Duodenal mucosa (tissue), 2 donors: ENCODE measurements around the gene NKG7.

Experiments
- H3K27ac ChIP-seq: one replicate; pipeline ENCODE4 v1.7.0; 2013; ENCODE audit warnings: low read depth, low read length
- H3K27me3 ChIP-seq, 2 donors: one replicate each; pipeline ENCODE4 v1.7.0; 2013; ENCODE audit warnings: low read length in 2 of 2, control low read depth in 1 of 2; ENCODE audit not compliant: insufficient read depth in 2 of 2, control insufficient read depth in 1 of 2
- H3K36me3 ChIP-seq, 2 donors: one replicate each; pipeline ENCODE4 v1.7.0; 2013; ENCODE audit warnings: low read length in 2 of 2, control low read depth in 1 of 2; ENCODE audit not compliant: insufficient read depth in 2 of 2, control insufficient read depth in 1 of 2
- H3K4me1 ChIP-seq, 2 donors: one replicate each; pipeline ENCODE4 v1.7.0; 2013; ENCODE audit warnings: low read length in 2 of 2, control low read depth in 1 of 2; ENCODE audit not compliant: insufficient read depth in 2 of 2, control insufficient read depth in 1 of 2
- H3K4me3 ChIP-seq, 2 donors: one replicate each; pipeline ENCODE4 v1.7.0; 2013; ENCODE audit warnings: low read length in 2 of 2, low read depth in 1 of 2
- H3K9ac ChIP-seq, 2 donors: one replicate each; pipeline ENCODE4 v1.7.0; 2013; ENCODE audit warnings: low read length in 2 of 2, low read depth in 1 of 2
- H3K9me3 ChIP-seq, 2 donors: one replicate each; pipeline ENCODE4 v1.7.0; 2013; ENCODE audit warnings: low read length in 2 of 2, control low read depth in 1 of 2; ENCODE audit not compliant: control insufficient read depth in 1 of 2

NKG7 gene

DNA sequence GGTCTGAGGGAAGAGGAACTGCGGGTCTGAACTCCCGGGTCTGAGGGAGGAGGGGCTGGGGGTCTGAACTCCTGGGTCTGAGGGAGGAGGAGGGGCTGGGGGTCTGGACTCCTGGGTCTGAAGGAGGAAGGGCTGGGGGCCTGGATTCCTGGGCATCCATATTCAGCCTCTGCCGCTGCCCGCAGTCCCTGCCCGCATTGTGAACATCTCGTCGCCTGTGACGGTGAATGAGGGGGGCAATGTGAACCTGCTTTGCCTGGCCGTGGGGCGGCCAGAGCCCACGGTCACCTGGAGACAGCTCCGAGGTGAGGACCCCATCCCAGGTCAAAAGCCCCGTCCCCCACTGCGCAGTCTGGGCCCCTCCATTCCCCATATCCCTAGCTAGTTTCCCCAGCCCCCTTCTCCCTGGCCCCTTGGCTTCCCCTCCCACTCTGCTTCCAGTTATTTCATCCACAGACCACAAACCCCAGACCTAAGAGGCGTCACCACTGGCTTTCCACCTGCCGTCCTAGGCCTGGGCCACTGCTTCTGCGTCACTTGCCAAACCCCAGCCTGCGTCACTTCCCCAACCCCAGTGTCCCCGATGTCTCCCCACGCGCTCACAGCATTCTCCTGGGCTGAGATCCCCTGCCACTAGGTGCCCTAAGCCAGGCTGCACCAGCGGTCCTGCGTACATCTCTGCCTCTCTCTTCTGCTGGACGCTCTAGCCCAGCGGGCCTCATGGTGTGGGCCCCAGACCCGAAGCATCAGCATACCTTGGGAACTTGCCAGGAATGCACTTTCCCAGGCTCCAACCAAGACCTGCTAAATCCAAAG lies 47.1 kb downstream of the NKG7 start:
- Histone ChIP-seq H3K4me1 (no peaks in the 10 kb centered on the region), H3K27ac (no peak overlapping the region), H3K36me3 (no peaks in the 10 kb centered on the region), H3K27me3 (peaks cover 7 to 18% of the 10 kb centered on the region in 2 donors), H3K9ac (no peak overlapping the region), H3K9me3 (no peaks in the 10 kb centered on the region), H3K4me3 (no peak overlapping the region)

DNA sequence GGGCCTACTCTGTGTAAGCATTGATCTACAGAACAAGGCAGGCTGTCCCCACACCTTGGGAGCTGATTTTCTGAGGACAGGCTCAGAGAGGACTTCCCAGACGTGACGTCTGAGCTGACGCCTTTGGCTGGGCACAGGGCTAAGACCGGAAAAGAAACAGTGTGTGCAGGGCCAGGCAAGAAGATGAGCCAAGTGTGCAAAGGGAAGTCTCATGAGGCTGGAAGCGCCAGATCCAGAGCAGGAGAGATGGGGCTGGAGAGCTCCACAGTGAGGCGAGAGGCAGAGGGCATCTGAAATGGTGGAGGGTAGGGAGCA lies 48.3 kb downstream of the NKG7 start:
- Histone ChIP-seq H3K36me3 (no peaks in the 10 kb centered on the region), H3K9me3 (no peaks in the 10 kb centered on the region), H3K4me3 (no peak overlapping the region), H3K27me3 (peaks cover 7 to 18% of the 10 kb centered on the region in 2 donors), H3K9ac (no peak overlapping the region), H3K27ac (no peak overlapping the region), H3K4me1 (no peaks in the 10 kb centered on the region)

DNA sequence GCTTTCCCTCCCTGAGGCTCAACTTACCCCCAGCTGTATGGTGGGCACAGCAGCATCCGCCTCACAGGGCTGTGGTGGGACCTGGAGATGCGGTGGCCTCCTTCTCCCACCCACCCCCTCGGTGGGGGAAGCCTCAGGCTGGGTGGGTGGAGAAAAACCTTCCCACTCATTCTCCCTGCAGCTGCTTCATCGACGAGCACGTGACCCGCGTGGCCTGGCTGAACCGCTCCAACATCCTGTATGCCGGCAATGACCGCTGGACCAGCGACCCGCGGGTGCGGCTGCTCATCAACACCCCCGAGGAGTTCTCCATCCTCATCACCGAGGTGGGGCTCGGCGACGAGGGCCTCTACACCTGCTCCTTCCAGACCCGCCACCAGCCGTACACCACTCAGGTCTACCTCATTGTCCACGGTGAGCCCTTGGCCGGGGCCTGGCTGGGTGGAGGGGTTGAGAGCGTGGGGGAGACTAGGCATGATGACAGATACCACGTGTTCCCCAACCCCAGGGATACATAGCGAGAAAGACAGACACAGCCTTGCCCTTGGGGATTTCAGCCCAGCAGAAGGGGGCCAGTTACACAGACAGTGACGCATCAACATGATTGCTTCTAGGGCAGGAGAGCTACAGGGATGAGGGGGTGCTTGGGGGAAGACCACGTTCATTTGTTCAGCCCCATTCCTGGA lies 48.8 kb downstream of the NKG7 start:
- Histone ChIP-seq H3K9ac (no peak overlapping the region), H3K4me3 (no peak overlapping the region), H3K36me3 (no peaks in the 10 kb centered on the region), H3K9me3 (no peaks in the 10 kb centered on the region), H3K4me1 (no peaks in the 10 kb centered on the region), H3K27me3 (peaks cover 7 to 18% of the 10 kb centered on the region in 2 donors), H3K27ac (no peak overlapping the region)

DNA sequence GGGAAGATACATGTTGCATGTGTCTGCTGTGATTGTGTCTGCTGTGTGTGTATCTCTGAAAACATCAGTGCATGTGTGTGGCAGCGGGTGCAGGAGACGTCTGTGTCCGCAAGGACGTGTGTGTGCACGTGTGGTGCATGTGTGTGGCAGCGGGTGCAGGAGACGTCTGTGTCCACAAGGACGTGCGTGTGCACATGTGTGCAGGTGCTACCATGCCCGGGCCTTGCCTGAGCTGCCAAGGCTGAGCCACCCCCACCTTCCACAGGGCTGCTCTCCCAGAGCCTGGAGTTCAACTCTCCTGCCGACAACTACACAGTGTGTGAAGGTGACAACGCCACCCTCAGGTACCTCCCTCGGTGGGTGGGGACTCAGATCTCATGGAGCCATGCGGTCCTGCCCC lies 50.7 kb downstream of the NKG7 start:
- Histone ChIP-seq H3K36me3 (no peaks in the 10 kb centered on the region), H3K9me3 (no peaks in the 10 kb centered on the region), H3K4me3 (no peak overlapping the region), H3K27ac (no peak overlapping the region), H3K4me1 (no peaks in the 10 kb centered on the region), H3K9ac (no peak overlapping the region), H3K27me3 (peaks cover 0 to 10% of the 10 kb centered on the region in 2 donors)
